Measurements from ENCODE around the gene CD38.

CD38 gene

GRCh38 chr4:15899511-15899910, 121.4 kb downstream of the CD38 start:
- DNase-seq (ENCODE audit: low spot score) = no peak

GRCh38 chr4:15901007-15901406, 122.9 kb downstream of the CD38 start:
- no peak for DNase-seq (ENCODE audit: low spot score)

GRCh38 chr4:15901998-15902397, 123.9 kb downstream of the CD38 start:
- DNase-seq (ENCODE audit: low spot score) = no peak

GRCh38 chr4:15902746-15903145, 124.6 kb downstream of the CD38 start:
- no peak for DNase-seq (ENCODE audit: low spot score)

All from CD4-positive, alpha-beta T cell treated with Interleukin-2 at 100 ng/mL for 4 hours (primary cell).